Gastroesophageal sphincter (tissue), 3 donors: Measurements from ENCODE around the gene HNRNPR.

ENCODE experiments used
- CTCF ChIP-seq, 4 experiments: fragments of 200-600 bp in 2 of 4; fragments of 450-650 bp in 2 of 4; sonication (generic) in 1 of 4; IDR thresholded peaks; one replicate each; pipeline ENCODE4 v1.5.1; 2017 to 2019; ENCODE audit warnings: antibody characterized with exemption in 4 of 4, mild to moderate bottlenecking in 2 of 4, moderate library complexity in 2 of 4
- POLR2A ChIP-seq, 2 donors: fragments of 450-650 bp; IDR thresholded peaks; one replicate each; pipeline ENCODE4 v1.6.1; 2017; ENCODE audit warnings: antibody characterized with exemption in 2 of 2, mild to moderate bottlenecking in 2 of 2, moderate library complexity in 1 of 2

- TF ChIP-seq CTCF (IDR thresholded peaks at IDR 0.05) (no peak), POLR2A (IDR thresholded peaks at IDR 0.05) (no peak)
Measured at GRCh38 chr1:23387494-23387893, 43.4 kb upstream of the HNRNPR start.
